ENCODE data around the gene CHADL. TPM values are rescaled to one million over a fixed set of nuclear protein-coding genes. Genes with fewer than 3 reads are reported as not detected.

Gene CHADL
- total and polyA plus RNA-seq, 2 of the 8 experiments (the other 6 are each of a cell fraction or from before 2014, with no cell fraction given), result 0.78 to 1.4 TPM

DNA sequence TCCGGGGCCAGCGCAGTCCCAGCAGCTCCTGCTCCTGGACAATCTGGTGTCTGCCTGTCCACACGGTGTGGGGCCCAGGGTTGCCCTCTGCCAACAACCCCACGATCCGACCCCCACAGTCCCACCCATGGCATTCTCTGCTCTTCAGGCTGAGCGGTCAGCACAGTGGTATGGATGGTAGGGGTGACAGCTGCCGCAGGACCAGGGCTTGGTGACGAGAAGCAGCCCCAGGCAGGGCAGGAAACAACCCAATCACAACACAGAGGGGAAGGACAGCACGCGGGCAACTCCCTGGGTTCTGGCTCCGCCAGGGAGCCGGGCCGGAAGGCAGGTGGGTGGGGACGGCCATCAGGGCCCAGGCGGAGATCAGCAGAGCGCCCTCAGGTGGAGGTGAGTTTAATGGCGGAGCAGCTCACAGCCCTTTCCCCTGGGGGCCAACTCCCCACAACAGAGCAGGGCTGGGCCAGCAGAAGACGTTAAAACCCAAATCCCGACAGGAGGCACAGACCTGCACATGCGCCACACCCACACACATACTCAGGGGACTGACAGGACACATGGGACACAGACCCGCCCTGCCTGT is 5.3 kb upstream of the CHADL start (continued):
- TF ChIP-seq, protein P1, sequence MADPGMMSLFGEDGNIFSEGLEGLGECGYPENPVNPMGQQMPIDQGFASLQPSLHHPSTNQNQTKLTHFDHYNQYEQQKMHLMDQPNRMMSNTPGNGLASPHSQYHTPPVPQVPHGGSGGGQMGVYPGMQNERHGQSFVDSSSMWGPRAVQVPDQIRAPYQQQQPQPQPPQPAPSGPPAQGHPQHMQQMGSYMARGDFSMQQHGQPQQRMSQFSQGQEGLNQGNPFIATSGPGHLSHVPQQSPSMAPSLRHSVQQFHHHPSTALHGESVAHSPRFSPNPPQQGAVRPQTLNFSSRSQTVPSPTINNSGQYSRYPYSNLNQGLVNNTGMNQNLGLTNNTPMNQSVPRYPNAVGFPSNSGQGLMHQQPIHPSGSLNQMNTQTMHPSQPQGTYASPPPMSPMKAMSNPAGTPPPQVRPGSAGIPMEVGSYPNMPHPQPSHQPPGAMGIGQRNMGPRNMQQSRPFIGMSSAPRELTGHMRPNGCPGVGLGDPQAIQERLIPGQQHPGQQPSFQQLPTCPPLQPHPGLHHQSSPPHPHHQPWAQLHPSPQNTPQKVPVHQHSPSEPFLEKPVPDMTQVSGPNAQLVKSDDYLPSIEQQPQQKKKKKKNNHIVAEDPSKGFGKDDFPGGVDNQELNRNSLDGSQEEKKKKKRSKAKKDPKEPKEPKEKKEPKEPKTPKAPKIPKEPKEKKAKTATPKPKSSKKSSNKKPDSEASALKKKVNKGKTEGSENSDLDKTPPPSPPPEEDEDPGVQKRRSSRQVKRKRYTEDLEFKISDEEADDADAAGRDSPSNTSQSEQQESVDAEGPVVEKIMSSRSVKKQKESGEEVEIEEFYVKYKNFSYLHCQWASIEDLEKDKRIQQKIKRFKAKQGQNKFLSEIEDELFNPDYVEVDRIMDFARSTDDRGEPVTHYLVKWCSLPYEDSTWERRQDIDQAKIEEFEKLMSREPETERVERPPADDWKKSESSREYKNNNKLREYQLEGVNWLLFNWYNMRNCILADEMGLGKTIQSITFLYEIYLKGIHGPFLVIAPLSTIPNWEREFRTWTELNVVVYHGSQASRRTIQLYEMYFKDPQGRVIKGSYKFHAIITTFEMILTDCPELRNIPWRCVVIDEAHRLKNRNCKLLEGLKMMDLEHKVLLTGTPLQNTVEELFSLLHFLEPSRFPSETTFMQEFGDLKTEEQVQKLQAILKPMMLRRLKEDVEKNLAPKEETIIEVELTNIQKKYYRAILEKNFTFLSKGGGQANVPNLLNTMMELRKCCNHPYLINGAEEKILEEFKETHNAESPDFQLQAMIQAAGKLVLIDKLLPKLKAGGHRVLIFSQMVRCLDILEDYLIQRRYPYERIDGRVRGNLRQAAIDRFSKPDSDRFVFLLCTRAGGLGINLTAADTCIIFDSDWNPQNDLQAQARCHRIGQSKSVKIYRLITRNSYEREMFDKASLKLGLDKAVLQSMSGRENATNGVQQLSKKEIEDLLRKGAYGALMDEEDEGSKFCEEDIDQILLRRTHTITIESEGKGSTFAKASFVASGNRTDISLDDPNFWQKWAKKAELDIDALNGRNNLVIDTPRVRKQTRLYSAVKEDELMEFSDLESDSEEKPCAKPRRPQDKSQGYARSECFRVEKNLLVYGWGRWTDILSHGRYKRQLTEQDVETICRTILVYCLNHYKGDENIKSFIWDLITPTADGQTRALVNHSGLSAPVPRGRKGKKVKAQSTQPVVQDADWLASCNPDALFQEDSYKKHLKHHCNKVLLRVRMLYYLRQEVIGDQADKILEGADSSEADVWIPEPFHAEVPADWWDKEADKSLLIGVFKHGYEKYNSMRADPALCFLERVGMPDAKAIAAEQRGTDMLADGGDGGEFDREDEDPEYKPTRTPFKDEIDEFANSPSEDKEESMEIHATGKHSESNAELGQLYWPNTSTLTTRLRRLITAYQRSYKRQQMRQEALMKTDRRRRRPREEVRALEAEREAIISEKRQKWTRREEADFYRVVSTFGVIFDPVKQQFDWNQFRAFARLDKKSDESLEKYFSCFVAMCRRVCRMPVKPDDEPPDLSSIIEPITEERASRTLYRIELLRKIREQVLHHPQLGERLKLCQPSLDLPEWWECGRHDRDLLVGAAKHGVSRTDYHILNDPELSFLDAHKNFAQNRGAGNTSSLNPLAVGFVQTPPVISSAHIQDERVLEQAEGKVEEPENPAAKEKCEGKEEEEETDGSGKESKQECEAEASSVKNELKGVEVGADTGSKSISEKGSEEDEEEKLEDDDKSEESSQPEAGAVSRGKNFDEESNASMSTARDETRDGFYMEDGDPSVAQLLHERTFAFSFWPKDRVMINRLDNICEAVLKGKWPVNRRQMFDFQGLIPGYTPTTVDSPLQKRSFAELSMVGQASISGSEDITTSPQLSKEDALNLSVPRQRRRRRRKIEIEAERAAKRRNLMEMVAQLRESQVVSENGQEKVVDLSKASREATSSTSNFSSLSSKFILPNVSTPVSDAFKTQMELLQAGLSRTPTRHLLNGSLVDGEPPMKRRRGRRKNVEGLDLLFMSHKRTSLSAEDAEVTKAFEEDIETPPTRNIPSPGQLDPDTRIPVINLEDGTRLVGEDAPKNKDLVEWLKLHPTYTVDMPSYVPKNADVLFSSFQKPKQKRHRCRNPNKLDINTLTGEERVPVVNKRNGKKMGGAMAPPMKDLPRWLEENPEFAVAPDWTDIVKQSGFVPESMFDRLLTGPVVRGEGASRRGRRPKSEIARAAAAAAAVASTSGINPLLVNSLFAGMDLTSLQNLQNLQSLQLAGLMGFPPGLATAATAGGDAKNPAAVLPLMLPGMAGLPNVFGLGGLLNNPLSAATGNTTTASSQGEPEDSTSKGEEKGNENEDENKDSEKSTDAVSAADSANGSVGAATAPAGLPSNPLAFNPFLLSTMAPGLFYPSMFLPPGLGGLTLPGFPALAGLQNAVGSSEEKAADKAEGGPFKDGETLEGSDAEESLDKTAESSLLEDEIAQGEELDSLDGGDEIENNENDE (IDR thresholded peaks at IDR 0.05; ENCODE audit: insufficient replicate concordance, low read length), result no peak
- TF ChIP-seq TAF1 (IDR thresholded peaks at IDR 0.05; ENCODE audit: low read depth, low read length) (no peak), KDM4A (IDR thresholded peaks at IDR 0.05; ENCODE audit: low read depth, low read length, severe bottlenecking) (no peak), BCL11A (IDR thresholded peaks at IDR 0.05; ENCODE audit: low read depth in 2 of 2, low read length in 2 of 2) (no peak), CHD2 (IDR thresholded peaks at IDR 0.05; ENCODE audit: low read length) (no peak), EZH2 (IDR thresholded peaks at IDR 0.05; ENCODE audit: low read depth, low read length, severe bottlenecking) (no peak), CREB1 (IDR thresholded peaks at IDR 0.05) (no peak), BACH1 (IDR thresholded peaks at IDR 0.05; ENCODE audit: low read length) (no peak), TEAD4 (IDR thresholded peaks at IDR 0.05; ENCODE audit: low read depth, low read length) (no peak)
- TF ChIP-seq, protein P2, sequence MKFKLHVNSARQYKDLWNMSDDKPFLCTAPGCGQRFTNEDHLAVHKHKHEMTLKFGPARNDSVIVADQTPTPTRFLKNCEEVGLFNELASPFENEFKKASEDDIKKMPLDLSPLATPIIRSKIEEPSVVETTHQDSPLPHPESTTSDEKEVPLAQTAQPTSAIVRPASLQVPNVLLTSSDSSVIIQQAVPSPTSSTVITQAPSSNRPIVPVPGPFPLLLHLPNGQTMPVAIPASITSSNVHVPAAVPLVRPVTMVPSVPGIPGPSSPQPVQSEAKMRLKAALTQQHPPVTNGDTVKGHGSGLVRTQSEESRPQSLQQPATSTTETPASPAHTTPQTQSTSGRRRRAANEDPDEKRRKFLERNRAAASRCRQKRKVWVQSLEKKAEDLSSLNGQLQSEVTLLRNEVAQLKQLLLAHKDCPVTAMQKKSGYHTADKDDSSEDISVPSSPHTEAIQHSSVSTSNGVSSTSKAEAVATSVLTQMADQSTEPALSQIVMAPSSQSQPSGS (IDR thresholded peaks at IDR 0.05; ENCODE audit: low read length), result no peak
